Breast epithelium (tissue), 4 donors: Measurements from ENCODE around the gene ADPRHL1. TPM values are rescaled to one million over a fixed set of nuclear protein-coding genes. Genes with fewer than 3 reads are reported as not detected.

Source experiments
- DNase-seq, 2 donors: peaks; one replicate each; pipeline ENCODE4 v3.0.0-alpha.2; 2019; ENCODE audit warnings: low spot score in 2 of 2
- H3K27ac ChIP-seq, 2 donors: fragments of 200-600 bp; sonication (generic) in 1 of 2; one replicate each; pipeline ENCODE4 v1.5.1; 2016 to 2019; ENCODE audit warnings: mild to moderate bottlenecking in 1 of 2
- H3K27me3 ChIP-seq, 2 donors: fragments of 200-600 bp; sonication (generic) in 1 of 2; one replicate each; pipeline versions ENCODE4 v1.5.1 to v1.6.0; 2017 to 2019; ENCODE audit warnings: control low read depth in 1 of 2, mild to moderate bottlenecking in 1 of 2
- H3K36me3 ChIP-seq: fragments of 200-600 bp; one replicate; pipeline ENCODE4 v1.5.1; 2019
- H3K4me1 ChIP-seq, 2 donors: fragments of 200-600 bp; sonication (generic); one replicate each; pipeline ENCODE4 v1.5.1; 2016 to 2019; ENCODE audit warnings: control low read depth in 1 of 2
- H3K4me3 ChIP-seq, 3 donors: fragments of 200-600 bp; sonication (generic); 1 replicate in 2 of 3; 2 replicates in 1 of 3; pipeline ENCODE4 v1.5.1; 2016 to 2019; ENCODE audit warnings: mild to moderate bottlenecking in 3 of 3, moderate library complexity in 2 of 3
- H3K9me3 ChIP-seq, 2 donors: fragments of 200-600 bp; sonication (generic) in 1 of 2; one replicate each; pipeline ENCODE4 v1.5.1; 2016 to 2019; ENCODE audit warnings: control low read depth in 1 of 2
- POLR2A ChIP-seq: fragments of 450-650 bp; IDR thresholded peaks from one replicate; pipeline ENCODE4 v1.6.1; 2016; ENCODE audit warnings: antibody characterized with exemption, mild to moderate bottlenecking, moderate library complexity
- POLR2AphosphoS5 ChIP-seq, 3 donors: sonication (generic); formaldehyde crosslinking; IDR thresholded peaks; one replicate each; pipeline ENCODE4 v1.6.1; 2017; ENCODE audit warnings: antibody characterized with exemption in 3 of 3
- intact Hi-C: fragments of 100-400 bp; cut with DNase I; formaldehyde crosslinking; loops from one replicate; pipeline ENCODE4 v1.15.1; 2023; ENCODE audit warnings: low total_unique reads
- total RNA-seq, 3 donors: library from RNA; depleted of rRNA; stranded (reverse); fragments of >200 nt; gene quantifications; one replicate each; pipeline ENCODE4 v1.1.0, GENCODE V29; 2016
- TF ChIP-seq, protein P1 (sequence below), 3 donors: fragments of 450-650 bp; IDR thresholded peaks; one replicate each; pipeline ENCODE4 v1.5.1; 2016 to 2017; ENCODE audit warnings: antibody characterized with exemption in 3 of 3, mild to moderate bottlenecking in 3 of 3, moderate library complexity in 3 of 3

Gene ADPRHL1
- total RNA-seq, 3 donors from 2014 or later = 1.8 to 2.7 (median 2.0) TPM

DNA sequence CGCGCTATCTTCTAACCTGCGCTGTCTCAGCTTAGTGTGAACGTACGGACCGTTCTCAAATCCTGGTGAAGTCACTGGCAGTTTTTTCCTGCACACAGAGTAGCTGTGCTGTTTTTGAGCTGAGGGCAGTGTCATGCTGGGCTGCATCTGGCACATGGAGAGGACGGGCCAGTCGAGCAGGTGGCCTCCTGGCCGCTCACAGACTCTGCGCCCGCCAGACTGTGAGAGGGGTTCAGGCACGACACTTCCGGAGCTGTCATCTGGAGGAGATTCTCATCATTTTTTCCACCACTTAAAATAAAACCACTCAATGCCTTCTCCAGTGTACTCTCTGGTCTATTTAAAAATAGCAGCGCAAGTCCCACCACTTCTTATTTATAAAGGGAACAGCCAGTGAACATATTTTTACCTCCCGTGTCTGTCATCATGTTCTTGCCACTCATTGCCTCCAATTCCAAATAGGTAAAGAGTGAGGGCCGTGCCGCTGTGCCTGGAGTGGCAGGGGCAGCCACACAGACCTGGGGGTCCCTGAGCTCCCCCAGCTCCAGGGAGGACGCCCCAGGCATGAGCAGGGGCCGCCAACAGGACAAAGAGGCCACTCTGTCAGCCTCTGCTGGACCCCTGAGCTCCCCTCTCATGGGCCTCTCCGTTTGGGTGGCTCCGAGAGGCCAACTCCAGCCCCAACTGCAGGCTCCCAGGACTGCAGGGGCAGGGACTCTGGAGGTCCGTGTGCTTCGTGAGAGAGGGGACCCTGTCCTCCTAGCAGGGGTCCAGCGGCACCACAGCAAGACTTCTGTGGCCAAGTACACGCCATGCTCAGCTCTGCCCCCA, 52.5 kb downstream of the ADPRHL1 start:
- Histone ChIP-seq H3K36me3 (no peaks in the 10 kb centered on the region), H3K27me3 (peaks cover 0 to 23% of the 10 kb centered on the region in 2 donors), H3K9me3 (no peaks in the 10 kb centered on the region), H3K27ac (no peak overlapping the region), H3K4me1 (no peaks in the 10 kb centered on the region), H3K4me3 (no peak overlapping the region)
- no peak for TF ChIP-seq POLR2AphosphoS5 (IDR thresholded peaks at IDR 0.05)
- TF ChIP-seq, protein P1, sequence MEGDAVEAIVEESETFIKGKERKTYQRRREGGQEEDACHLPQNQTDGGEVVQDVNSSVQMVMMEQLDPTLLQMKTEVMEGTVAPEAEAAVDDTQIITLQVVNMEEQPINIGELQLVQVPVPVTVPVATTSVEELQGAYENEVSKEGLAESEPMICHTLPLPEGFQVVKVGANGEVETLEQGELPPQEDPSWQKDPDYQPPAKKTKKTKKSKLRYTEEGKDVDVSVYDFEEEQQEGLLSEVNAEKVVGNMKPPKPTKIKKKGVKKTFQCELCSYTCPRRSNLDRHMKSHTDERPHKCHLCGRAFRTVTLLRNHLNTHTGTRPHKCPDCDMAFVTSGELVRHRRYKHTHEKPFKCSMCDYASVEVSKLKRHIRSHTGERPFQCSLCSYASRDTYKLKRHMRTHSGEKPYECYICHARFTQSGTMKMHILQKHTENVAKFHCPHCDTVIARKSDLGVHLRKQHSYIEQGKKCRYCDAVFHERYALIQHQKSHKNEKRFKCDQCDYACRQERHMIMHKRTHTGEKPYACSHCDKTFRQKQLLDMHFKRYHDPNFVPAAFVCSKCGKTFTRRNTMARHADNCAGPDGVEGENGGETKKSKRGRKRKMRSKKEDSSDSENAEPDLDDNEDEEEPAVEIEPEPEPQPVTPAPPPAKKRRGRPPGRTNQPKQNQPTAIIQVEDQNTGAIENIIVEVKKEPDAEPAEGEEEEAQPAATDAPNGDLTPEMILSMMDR (IDR thresholded peaks at IDR 0.05) = no peak
- no peak for TF ChIP-seq POLR2A
- DNase-seq = no peak
- intact Hi-C loops = no loop called here

- Histone ChIP-seq H3K9me3 (no peaks in the 10 kb centered on the region), H3K27me3 (peaks cover 0 to 23% of the 10 kb centered on the region in 2 donors), H3K27ac (no peak overlapping the region), H3K4me1 (no peaks in the 10 kb centered on the region), H3K4me3 (no peak overlapping the region), H3K36me3 (no peaks in the 10 kb centered on the region)
- TF ChIP-seq, protein P1 (IDR thresholded peaks at IDR 0.05) = no peak
- TF ChIP-seq POLR2A (no peak), POLR2AphosphoS5 (IDR thresholded peaks at IDR 0.05) (no peak)
- no peak for DNase-seq
- intact Hi-C loops = no loop called here
Observed at GRCh38 chr13:113399755-113400149, 53.5 kb downstream of the ADPRHL1 start.

DNA sequence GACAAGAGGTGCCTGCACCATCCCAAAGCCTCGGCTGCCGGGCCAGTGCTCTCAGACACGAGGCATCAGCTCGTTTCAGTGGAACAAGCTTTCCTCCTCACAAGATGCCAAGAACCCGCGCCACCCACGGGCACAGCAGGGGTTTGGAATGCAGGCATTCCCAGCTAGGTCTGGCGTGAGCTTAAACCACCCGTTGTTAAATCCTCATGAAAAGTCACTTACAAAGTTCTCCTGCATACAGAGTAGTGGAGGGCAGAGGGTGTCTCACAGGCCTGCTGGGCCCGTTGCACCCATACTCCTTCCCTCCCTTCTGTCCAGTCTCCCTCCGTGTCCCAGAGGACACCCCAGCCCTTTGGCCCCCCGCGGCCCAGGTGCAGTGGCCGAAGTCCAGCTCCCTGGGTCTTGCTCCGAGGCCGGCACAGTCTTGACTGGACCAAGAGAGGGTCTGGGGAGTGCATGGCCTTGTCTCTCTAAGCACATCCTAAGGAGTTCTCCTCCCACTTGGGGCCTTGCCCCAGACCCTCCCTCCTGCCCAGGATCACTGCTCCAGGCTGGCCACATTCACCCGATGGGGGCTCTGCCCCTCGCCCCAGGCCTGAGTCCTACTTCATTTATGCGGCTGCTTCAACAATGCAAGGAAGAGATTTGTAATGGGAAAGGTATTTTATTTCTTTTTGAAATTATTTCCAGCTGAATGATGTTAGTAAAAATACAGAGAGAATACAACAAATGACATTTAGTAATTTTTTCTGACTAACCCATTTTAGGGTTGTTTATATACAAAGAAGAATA, 54.1 kb downstream of the ADPRHL1 start:
- H3K36me3 ChIP-seq = no peaks in the 10 kb centered on the region
- peaks cover 0 to 23% of the 10 kb centered on the region in 2 donors for H3K27me3 ChIP-seq
- intact Hi-C loops = no loop called here
- no peaks in the 10 kb centered on the region for H3K4me1 ChIP-seq
- no peak overlapping the region for H3K4me3 ChIP-seq
- DNase-seq = no peak
- H3K27ac ChIP-seq = no peak overlapping the region
- H3K9me3 ChIP-seq = no peaks in the 10 kb centered on the region
- TF ChIP-seq, protein P1 (IDR thresholded peaks at IDR 0.05) = no peak
- TF ChIP-seq POLR2A = no peak
- TF ChIP-seq POLR2AphosphoS5 (IDR thresholded peaks at IDR 0.05) = no peak

DNA sequence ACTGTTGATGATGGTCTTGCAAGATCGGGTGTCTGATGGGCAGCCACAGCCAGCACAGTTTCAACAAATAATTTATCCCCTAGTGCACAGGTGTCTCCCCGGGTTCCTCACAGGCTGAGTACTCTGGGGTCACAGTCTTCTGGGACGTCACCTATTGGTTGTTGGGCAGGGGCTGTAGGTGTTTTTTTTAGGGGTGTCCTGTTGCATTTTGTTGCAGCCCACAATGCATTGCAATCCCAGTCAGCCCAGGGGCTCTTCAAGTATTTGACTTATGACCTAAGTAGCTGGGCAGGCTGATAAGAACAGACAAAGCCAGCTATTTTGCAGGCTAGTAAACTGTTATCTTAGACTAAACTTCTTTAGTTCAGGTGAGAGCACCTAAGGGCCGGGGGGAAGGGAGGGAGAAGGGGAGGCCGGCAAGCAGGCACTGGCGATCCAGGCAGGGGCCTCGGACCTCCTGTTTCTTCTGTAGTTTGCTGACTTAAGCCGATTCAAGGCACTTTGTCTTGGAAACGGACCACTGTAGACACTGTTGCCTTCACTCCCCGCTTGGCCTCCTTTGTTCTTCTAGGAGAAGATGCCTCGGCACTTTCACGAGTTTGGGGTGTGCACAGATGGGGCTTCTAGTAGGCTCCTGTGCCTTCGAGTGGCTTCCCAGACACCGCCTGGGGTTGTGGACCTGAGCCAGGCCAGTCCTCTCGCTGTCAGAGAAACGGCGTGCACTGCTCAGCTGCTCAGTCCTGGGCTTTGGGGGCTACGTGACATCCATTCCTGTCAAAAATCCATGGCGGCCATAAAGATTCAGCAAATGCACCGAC, 55.5 kb downstream of the ADPRHL1 start:
- TF ChIP-seq, protein P1 (IDR thresholded peaks at IDR 0.05) = no peak
- TF ChIP-seq POLR2A (no peak), POLR2AphosphoS5 (IDR thresholded peaks at IDR 0.05) (no peak)
- intact Hi-C loops = no loop called here
- Histone ChIP-seq H3K36me3 (no peaks in the 10 kb centered on the region), H3K27ac (no peak overlapping the region), H3K9me3 (no peaks in the 10 kb centered on the region), H3K4me3 (no peak overlapping the region), H3K27me3 (peaks cover 0 to 16% of the 10 kb centered on the region in 2 donors), H3K4me1 (no peaks in the 10 kb centered on the region)
- DNase-seq = no peak
